HCT116 (cell line): ENCODE results near the gene IGF2BP1.
"Not testable (repeated sequence)": the region's sequence is repeated elsewhere in the genome, so short reads cannot be mapped to it uniquely, and the experiment has no call there.

Source experiments
- CBX3 ChIP-seq: IDR thresholded peaks from 2 replicates; pipeline ENCODE4 v1.6.1; 2012; ENCODE audit warnings: low read depth
- CEBPB ChIP-seq: IDR thresholded peaks from 2 replicates; pipeline ENCODE4 v1.6.1; 2012; ENCODE audit warnings: low read depth
- CTCF ChIP-seq, 3 experiments: fragments of 200-600 bp in 1 of 3; sonication (generic) in 1 of 3; IDR thresholded peaks in 2 of 3; conservative IDR thresholded peaks in 1 of 3; 2 replicates each; pipeline ENCODE4 v1.5.1; 2012 to 2017; ENCODE audit warnings: low read depth in 2 of 3, low read length in 2 of 3, antibody characterized with exemption in 1 of 3, borderline replicate concordance in 1 of 3, control low read depth in 1 of 3, mild to moderate bottlenecking in 1 of 3, mixed read lengths in 1 of 3, mixed run types in 1 of 3, moderate library complexity in 1 of 3; ENCODE audit not compliant: insufficient read depth in 1 of 3
- EGR1 ChIP-seq: IDR thresholded peaks from 2 replicates; pipeline ENCODE4 v1.6.1; 2012; ENCODE audit warnings: low read depth
- ELF1 ChIP-seq: IDR thresholded peaks from 2 replicates; pipeline ENCODE4 v1.6.1; 2012; ENCODE audit warnings: low read depth, borderline replicate concordance
- EZH2 ChIP-seq: fragments of 200-600 bp; sonication (generic); IDR thresholded peaks from 2 replicates; pipeline ENCODE4 v1.6.1; 2017; ENCODE audit warnings: antibody characterized with exemption, mixed run types
- FOSL1 ChIP-seq: IDR thresholded peaks from 2 replicates; pipeline ENCODE4 v1.6.1; 2012; ENCODE audit warnings: low read depth
- POLR2A ChIP-seq: IDR thresholded peaks from 2 replicates; pipeline ENCODE4 v1.7.0; 2011; ENCODE audit warnings: borderline replicate concordance; ENCODE audit not compliant: insufficient read depth, insufficient read length; ENCODE audit errors: extremely low read depth
- RAD21 ChIP-seq: IDR thresholded peaks from 2 replicates; pipeline ENCODE4 v1.6.1; 2012; ENCODE audit warnings: low read depth, mild to moderate bottlenecking
- SP1 ChIP-seq: IDR thresholded peaks from 2 replicates; pipeline ENCODE4 v1.6.1; 2012; ENCODE audit warnings: low read depth
- YY1 ChIP-seq: IDR thresholded peaks from 2 replicates; pipeline ENCODE4 v1.6.1; 2011; ENCODE audit warnings: low read length, low read depth, moderate library complexity, mild to moderate bottlenecking; ENCODE audit not compliant: insufficient replicate concordance; ENCODE audit errors: extremely low read depth
- TF ChIP-seq, protein P1 (sequence below): IDR thresholded peaks from 2 replicates; pipeline ENCODE4 v1.6.1; 2012
- TF ChIP-seq, protein P2 (sequence below): IDR thresholded peaks from 2 replicates; pipeline ENCODE4 v1.6.1; 2012; ENCODE audit warnings: low read depth
- TF ChIP-seq, protein P3 (sequence below): IDR thresholded peaks from 2 replicates; pipeline ENCODE4 v1.6.1; 2012

DNA sequence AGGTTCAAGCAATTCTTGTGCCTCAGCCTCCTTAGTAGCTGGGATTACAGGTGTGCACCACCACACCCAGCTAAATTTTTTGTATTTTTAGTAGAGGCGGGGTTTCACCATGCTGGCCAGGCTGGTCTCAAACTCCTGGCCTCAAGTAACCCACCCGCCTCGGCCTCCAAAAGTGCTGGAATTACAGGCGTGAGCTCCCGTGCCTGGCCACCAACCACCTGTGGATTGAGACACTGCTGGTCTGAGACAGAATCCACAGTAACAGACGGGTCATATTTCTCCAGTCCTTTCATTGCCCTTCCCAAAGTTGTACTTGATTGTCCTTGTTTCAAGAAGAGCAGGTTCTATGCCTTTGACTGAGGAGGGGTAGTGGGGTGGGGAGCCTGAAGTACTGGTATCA, 42.3 kb downstream of the IGF2BP1 start:
- TF ChIP-seq SP1; POLR2A; CTCF (IDR thresholded peaks at IDR 0.05 in 2 of 3, conservative IDR thresholded peaks at IDR 0.05 in 1 of 3; ENCODE audit: borderline replicate concordance in 1 of 3, insufficient read depth in 1 of 3, low read depth in 2 of 3, low read length in 2 of 3); ELF1; EGR1; CEBPB; FOSL1; EZH2; RAD21; CBX3; YY1: not testable (repeated sequence)
- TF ChIP-seq, protein P1, sequence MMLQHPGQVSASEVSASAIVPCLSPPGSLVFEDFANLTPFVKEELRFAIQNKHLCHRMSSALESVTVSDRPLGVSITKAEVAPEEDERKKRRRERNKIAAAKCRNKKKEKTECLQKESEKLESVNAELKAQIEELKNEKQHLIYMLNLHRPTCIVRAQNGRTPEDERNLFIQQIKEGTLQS: not testable (repeated sequence)
- TF ChIP-seq, protein P2, sequence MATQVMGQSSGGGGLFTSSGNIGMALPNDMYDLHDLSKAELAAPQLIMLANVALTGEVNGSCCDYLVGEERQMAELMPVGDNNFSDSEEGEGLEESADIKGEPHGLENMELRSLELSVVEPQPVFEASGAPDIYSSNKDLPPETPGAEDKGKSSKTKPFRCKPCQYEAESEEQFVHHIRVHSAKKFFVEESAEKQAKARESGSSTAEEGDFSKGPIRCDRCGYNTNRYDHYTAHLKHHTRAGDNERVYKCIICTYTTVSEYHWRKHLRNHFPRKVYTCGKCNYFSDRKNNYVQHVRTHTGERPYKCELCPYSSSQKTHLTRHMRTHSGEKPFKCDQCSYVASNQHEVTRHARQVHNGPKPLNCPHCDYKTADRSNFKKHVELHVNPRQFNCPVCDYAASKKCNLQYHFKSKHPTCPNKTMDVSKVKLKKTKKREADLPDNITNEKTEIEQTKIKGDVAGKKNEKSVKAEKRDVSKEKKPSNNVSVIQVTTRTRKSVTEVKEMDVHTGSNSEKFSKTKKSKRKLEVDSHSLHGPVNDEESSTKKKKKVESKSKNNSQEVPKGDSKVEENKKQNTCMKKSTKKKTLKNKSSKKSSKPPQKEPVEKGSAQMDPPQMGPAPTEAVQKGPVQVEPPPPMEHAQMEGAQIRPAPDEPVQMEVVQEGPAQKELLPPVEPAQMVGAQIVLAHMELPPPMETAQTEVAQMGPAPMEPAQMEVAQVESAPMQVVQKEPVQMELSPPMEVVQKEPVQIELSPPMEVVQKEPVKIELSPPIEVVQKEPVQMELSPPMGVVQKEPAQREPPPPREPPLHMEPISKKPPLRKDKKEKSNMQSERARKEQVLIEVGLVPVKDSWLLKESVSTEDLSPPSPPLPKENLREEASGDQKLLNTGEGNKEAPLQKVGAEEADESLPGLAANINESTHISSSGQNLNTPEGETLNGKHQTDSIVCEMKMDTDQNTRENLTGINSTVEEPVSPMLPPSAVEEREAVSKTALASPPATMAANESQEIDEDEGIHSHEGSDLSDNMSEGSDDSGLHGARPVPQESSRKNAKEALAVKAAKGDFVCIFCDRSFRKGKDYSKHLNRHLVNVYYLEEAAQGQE: not testable (repeated sequence)
- TF ChIP-seq, protein P3, sequence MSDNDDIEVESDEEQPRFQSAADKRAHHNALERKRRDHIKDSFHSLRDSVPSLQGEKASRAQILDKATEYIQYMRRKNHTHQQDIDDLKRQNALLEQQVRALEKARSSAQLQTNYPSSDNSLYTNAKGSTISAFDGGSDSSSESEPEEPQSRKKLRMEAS: not testable (repeated sequence)
